Measurements from ENCODE around the gene STARD7. TPM values are rescaled to one million over a fixed set of nuclear protein-coding genes. Genes with fewer than 3 reads are reported as not detected.

The STARD7 gene
- total and polyA plus RNA-seq, 2 of the 13 experiments (the other 11 are each of a cell fraction or from before 2014, with no cell fraction given), result 88.2 to 300 TPM

DNA sequence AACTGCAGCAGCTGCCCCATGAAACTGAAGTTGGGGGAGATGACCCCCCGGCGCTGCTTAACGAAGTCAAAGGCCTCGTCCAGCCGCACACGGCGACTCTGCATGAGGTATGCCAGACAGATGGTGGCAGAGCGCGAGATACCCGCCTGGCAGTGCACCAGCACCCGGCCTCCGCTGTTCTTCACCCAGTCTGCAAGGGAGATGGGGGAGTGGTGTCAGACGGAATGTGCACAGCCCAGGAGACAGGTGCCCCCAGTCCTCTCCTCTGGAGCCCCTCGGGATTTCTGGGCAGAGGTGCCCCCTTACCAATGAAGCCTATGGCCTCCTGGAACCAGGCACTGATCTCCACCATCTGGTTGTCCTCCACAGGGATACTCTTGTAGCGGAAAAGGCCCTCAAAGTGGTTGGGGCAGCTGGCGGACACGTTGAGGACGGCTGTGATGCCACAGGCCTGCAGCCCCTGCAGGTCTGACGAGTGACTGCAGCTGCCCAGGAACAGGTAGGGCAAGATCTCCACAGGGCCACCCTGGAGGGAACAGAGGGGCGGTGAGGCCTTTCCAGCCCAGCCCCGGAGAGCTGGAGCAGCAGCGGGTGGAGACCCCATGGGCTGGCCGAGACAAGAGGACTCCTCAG lies 64.7 kb downstream of the STARD7 start:
- no peak overlapping the region for H3K4me3 ChIP-seq (replicated peaks in 1 of 3; ENCODE audit: insufficient read depth in 1 of 3, low read depth in 2 of 3, low read length in 3 of 3)
- DNase-seq (ENCODE audit: low spot score) (no peak), FAIRE-seq (no peak), ATAC-seq (peak; percentile 77)
- in situ Hi-C loops (cut with HindIII; ENCODE audit: extremely low pct_ligation_motif_present, low pct_unique_long_range_greater_than_20kb), result loop anchor here (5.0 to 25.0 kb wide), 2 partner anchors 118 to 368 kb away; partner anchors contain the start of gene NEURL3
- no peaks in the 10 kb centered on the region for H3K9me3 ChIP-seq (ENCODE audit: low read length)
- 51% methylated on average over 16 of the region's 23 CpGs for WGBS (ENCODE audit: low lambda C conversion rate)
- H3K9ac ChIP-seq (ENCODE audit: insufficient read depth, low read depth, low read length), result no peak overlapping the region
- peaks cover 8 to 57% of the 10 kb centered on the region in 2 experiments; a peak in 4 of 5 replicates for H3K27me3 ChIP-seq (ENCODE audit: control insufficient read depth in 1 of 2, insufficient read depth in 2 of 2, low read length in 2 of 2)
- H3K27ac ChIP-seq (ENCODE audit: extremely low read length, insufficient read depth, low read length), result no peak overlapping the region
- no peak overlapping the region for H2AFZ ChIP-seq (ENCODE audit: low read length)
- no peak overlapping the region for H3K4me2 ChIP-seq (ENCODE audit: low read depth, low read length)
- CTCF ChIA-PET (ENCODE audit: low intra/inter-chr PET ratio, low total read pairs), result no interaction called here
- peaks cover 15% of the 10 kb centered on the region for H3K4me1 ChIP-seq (ENCODE audit: insufficient read depth, low read length)
- TF ChIP-seq HIVEP1 (CRISPR knock-in tag; IDR thresholded peaks at IDR 0.05) (no peak), ZNF768 (CRISPR knock-in tag; IDR thresholded peaks at IDR 0.05) (peak; percentile 59; the same call in 1 of the 2 replicates), CTCF (CRISPR knock-in tag; IDR thresholded peaks at IDR 0.05) (0 out of 2 replicates have a peak, but pooled peaks have one; percentile 12)
- no peaks in the 10 kb centered on the region for H3K36me3 ChIP-seq (replicated peaks in 1 of 2; ENCODE audit: control insufficient read depth in 1 of 2, insufficient read depth in 2 of 2, low read length in 2 of 2)
- no peaks in the 10 kb centered on the region for H4K20me1 ChIP-seq (ENCODE audit: insufficient read depth, low read length)
- BruUV-seq (replicated peaks), result no TSS peak
- intact Hi-C loops (cut with micrococcal nuclease; ENCODE audit: unreplicated experiment), result no loop called here
- no peaks in the 10 kb centered on the region for H3K79me2 ChIP-seq (ENCODE audit: insufficient read depth, low read length)
- POLR2A ChIA-PET, result no interaction called here

DNA sequence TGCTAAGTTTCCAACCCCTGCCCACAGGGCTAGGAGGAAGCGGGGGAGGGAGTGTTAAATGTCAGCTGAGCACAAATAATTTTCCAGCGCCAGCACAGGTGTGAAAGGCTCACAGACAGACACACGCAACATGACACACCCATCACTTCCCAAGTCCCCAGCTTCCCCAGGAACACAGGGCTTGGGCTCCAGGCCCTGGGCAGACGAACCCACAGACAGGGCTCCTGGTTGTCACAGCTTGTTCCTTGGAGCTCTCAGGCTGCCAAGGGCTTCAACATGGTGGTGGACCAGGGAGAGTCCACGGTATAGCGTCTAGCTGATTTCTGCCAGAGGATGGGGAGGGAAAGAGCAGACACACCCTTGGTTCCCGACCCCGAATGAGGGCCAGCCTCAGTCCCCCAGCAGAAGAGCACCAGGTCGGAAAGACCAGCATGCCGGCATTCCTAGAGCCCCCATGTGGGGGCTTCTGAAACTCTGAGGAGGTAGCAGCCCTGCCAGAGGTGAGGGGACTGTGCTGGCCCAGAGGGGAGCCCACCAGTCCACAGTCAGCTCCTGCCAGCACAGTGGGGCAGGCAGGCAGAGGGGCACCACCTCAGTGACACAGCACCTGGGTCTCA lies 65.3 kb downstream of the STARD7 start:
- DNase-seq (ENCODE audit: low spot score) (no peak), ATAC-seq (no peak), FAIRE-seq (no peak)
- Histone ChIP-seq H4K20me1 (ENCODE audit: insufficient read depth, low read length) (no peaks in the 10 kb centered on the region), H3K36me3 (replicated peaks in 1 of 2; ENCODE audit: control insufficient read depth in 1 of 2, insufficient read depth in 2 of 2, low read length in 2 of 2) (no peaks in the 10 kb centered on the region), H2AFZ (ENCODE audit: low read length) (no peak overlapping the region), H3K4me1 (ENCODE audit: insufficient read depth, low read length) (peaks cover 15% of the 10 kb centered on the region), H3K4me2 (ENCODE audit: low read depth, low read length) (no peak overlapping the region), H3K4me3 (replicated peaks in 1 of 3; ENCODE audit: insufficient read depth in 1 of 3, low read depth in 2 of 3, low read length in 3 of 3) (no peak overlapping the region), H3K27ac (ENCODE audit: extremely low read length, insufficient read depth, low read length) (no peak overlapping the region), H3K79me2 (ENCODE audit: insufficient read depth, low read length) (no peaks in the 10 kb centered on the region), H3K9me3 (ENCODE audit: low read length) (no peaks in the 10 kb centered on the region), H3K9ac (ENCODE audit: insufficient read depth, low read depth, low read length) (no peak overlapping the region), H3K27me3 (ENCODE audit: control insufficient read depth in 1 of 2, insufficient read depth in 2 of 2, low read length in 2 of 2) (peaks cover 6 to 51% of the 10 kb centered on the region in 2 experiments; a peak in 4 of 5 replicates)
- ChIA-PET CTCF (ENCODE audit: low intra/inter-chr PET ratio, low total read pairs) (no interaction called here), POLR2A (no interaction called here)
- 50% methylated on average over 7 of the region's 10 CpGs for WGBS (ENCODE audit: low lambda C conversion rate)
- BruUV-seq (replicated peaks), result no TSS peak
- in situ Hi-C loops (cut with HindIII; ENCODE audit: extremely low pct_ligation_motif_present, low pct_unique_long_range_greater_than_20kb), result loop anchor here (5.0 to 25.0 kb wide), 2 partner anchors 119 to 369 kb away; partner anchors contain the start of gene NEURL3
- intact Hi-C loops (cut with micrococcal nuclease; ENCODE audit: unreplicated experiment), result no loop called here
- TF ChIP-seq MED1 (CRISPR knock-in tag; IDR thresholded peaks at IDR 0.05), result no peak
- TF ChIP-seq MYNN (CRISPR knock-in tag; IDR thresholded peaks at IDR 0.05; ENCODE audit: low read depth), result no peak
- no peak for TF ChIP-seq AGO2 (optimal IDR thresholded peaks at IDR 0.05; ENCODE audit: low read depth, low read length)
- TF ChIP-seq ZNF562 (CRISPR knock-in tag; IDR thresholded peaks at IDR 0.05; ENCODE audit: borderline replicate concordance), result no peak
- TF ChIP-seq ZNF564 (CRISPR knock-in tag; IDR thresholded peaks at IDR 0.05), result no peak
- no peak for TF ChIP-seq CHCHD3 (CRISPR knock-in tag; IDR thresholded peaks at IDR 0.05)
- no peak for TF ChIP-seq EP300 (IDR thresholded peaks at IDR 0.05; ENCODE audit: low read depth in 2 of 2, low read length in 2 of 2)
- TF ChIP-seq EP300 (CRISPR knock-in tag; IDR thresholded peaks at IDR 0.05; ENCODE audit: borderline replicate concordance), result no peak
- TF ChIP-seq, protein P1, sequence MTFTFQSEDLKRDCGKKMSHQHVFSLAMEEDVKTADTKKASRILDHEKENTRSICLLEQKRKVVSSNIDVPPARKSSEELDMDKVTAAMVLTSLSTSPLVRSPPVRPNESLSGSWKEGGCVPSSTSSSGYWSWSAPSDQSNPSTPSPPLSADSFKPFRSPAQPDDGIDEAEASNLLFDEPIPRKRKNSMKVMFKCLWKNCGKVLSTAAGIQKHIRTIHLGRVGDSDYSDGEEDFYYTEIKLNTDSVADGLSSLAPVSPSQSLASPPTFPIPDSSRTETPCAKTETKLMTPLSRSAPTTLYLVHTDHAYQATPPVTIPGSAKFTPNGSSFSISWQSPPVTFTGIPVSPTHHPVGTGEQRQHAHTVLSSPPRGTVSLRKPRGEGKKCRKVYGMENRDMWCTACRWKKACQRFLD (CRISPR knock-in tag; IDR thresholded peaks at IDR 0.05; ENCODE audit: borderline replicate concordance), result no peak
